ENCODE measurements around the gene CSF3. TPM values are rescaled to one million over a fixed set of nuclear protein-coding genes. Genes with fewer than 3 reads are reported as not detected.

The CSF3 gene
- total RNA-seq = not detected in 3 replicates
- long read RNA-seq = 0 reads

GRCh38 chr17:40015005-40015997 lies at the start of gene CSF3:
Gene CSF3 (plus strand): TSS chr17:40015440. CDS start chr17:40015475, 35 bp downstream.
- Mint-ChIP-seq H3K4me3 (ENCODE audit: unreplicated experiment) (no peak within 1 kb of the TSS), H3K4me1 (ENCODE audit: low read depth) (peaks cover 10% of the 10 kb centered on the region)

GRCh38 chr17:39966771-39967170 lies 48.5 kb upstream of the CSF3 start:
- Mint-ChIP-seq H3K4me1 (ENCODE audit: low read depth) (no peaks in the 10 kb centered on the region), H3K9me3 (ENCODE audit: low read depth) (no peaks in the 10 kb centered on the region), H3K4me3 (ENCODE audit: unreplicated experiment) (no peak overlapping the region), H3K27ac (ENCODE audit: unreplicated experiment) (no peak overlapping the region), H3K27me3 (ENCODE audit: low read depth) (peaks cover 60% of the 10 kb centered on the region), H3K36me3 (ENCODE audit: low read depth) (no peaks in the 10 kb centered on the region)
- no peak for TF ChIP-seq CTCF (IDR thresholded peaks at IDR 0.05)
- no peak for DNase-seq (ENCODE audit: low spot score)

More at GRCh38 chr17:40015005-40015997, at the start of gene CSF3:
- Mint-ChIP-seq H3K27ac (ENCODE audit: unreplicated experiment) (no peak within 1 kb of the TSS), H3K27me3 (ENCODE audit: low read depth) (no peaks in the 10 kb centered on the region), H3K36me3 (ENCODE audit: low read depth) (peaks cover 9% of the 10 kb centered on the region), H3K9me3 (ENCODE audit: low read depth) (no peaks in the 10 kb centered on the region)
- no peak for DNase-seq (ENCODE audit: low spot score)
- TF ChIP-seq CTCF (IDR thresholded peaks at IDR 0.05) = no peak

- Mint-ChIP-seq H3K27ac (ENCODE audit: unreplicated experiment) (no peak overlapping the region), H3K4me3 (ENCODE audit: unreplicated experiment) (no peak overlapping the region), H3K36me3 (ENCODE audit: low read depth) (no peaks in the 10 kb centered on the region), H3K4me1 (ENCODE audit: low read depth) (peaks cover 6% of the 10 kb centered on the region), H3K27me3 (ENCODE audit: low read depth) (peaks cover 64% of the 10 kb centered on the region), H3K9me3 (ENCODE audit: low read depth) (no peaks in the 10 kb centered on the region)
- no peak for DNase-seq (ENCODE audit: low spot score)
- TF ChIP-seq CTCF (IDR thresholded peaks at IDR 0.05) = no peak
Measured at GRCh38 chr17:39968761-39969160, 46.5 kb upstream of the CSF3 start.

- Mint-ChIP-seq H3K4me3 (ENCODE audit: unreplicated experiment) (no peak overlapping the region), H3K27ac (ENCODE audit: unreplicated experiment) (no peak overlapping the region), H3K27me3 (ENCODE audit: low read depth) (peaks cover 63% of the 10 kb centered on the region), H3K4me1 (ENCODE audit: low read depth) (peaks cover 6% of the 10 kb centered on the region), H3K9me3 (ENCODE audit: low read depth) (no peaks in the 10 kb centered on the region), H3K36me3 (ENCODE audit: low read depth) (no peaks in the 10 kb centered on the region)
- no peak for DNase-seq (ENCODE audit: low spot score)
- no peak for TF ChIP-seq CTCF (IDR thresholded peaks at IDR 0.05)
Measured at GRCh38 chr17:39969375-39969774, 45.9 kb upstream of the CSF3 start.

GRCh38 chr17:39970157-39970692 lies 45.0 kb upstream of the CSF3 start:
- TF ChIP-seq CTCF (IDR thresholded peaks at IDR 0.05) = no peak
- no peak for DNase-seq (ENCODE audit: low spot score)
- H3K9me3 Mint-ChIP-seq (ENCODE audit: low read depth) = no peaks in the 10 kb centered on the region
- peaks cover 57% of the 10 kb centered on the region for H3K27me3 Mint-ChIP-seq (ENCODE audit: low read depth)
- peaks cover 6% of the 10 kb centered on the region for H3K4me1 Mint-ChIP-seq (ENCODE audit: low read depth)
- H3K4me3 Mint-ChIP-seq (ENCODE audit: unreplicated experiment) = no peak overlapping the region
- no peaks in the 10 kb centered on the region for H3K36me3 Mint-ChIP-seq (ENCODE audit: low read depth)
- no peak overlapping the region for H3K27ac Mint-ChIP-seq (ENCODE audit: unreplicated experiment)

Data from chondrocyte (in vitro differentiated cells).